Neural cell (in vitro differentiated cells): ENCODE results near the gene USP17L19.
"Not testable (repeated sequence)": the region's sequence is repeated elsewhere in the genome, so short reads cannot be mapped to it uniquely, and the experiment has no call there.

Source experiments
- CTCF ChIP-seq: fragments of 450-650 bp; IDR thresholded peaks from 2 replicates; pipeline ENCODE4 v1.5.1; 2014; ENCODE audit warnings: antibody characterized with exemption, mild to moderate bottlenecking, moderate library complexity; ENCODE audit not compliant: poor library complexity, severe bottlenecking
- EP300 ChIP-seq: fragments of 450-650 bp; conservative IDR thresholded peaks from 2 replicates; pipeline ENCODE4 v1.6.1; 2014; ENCODE audit warnings: antibody characterized with exemption, mild to moderate bottlenecking, moderate library complexity; ENCODE audit not compliant: poor library complexity, severe bottlenecking
- EZH2 ChIP-seq: fragments of 200-600, 300-800 bp; shearing (Covaris generic), sonication (generic); IDR thresholded peaks from 2 replicates; pipeline ENCODE4 v1.6.1; 2014; ENCODE audit warnings: antibody characterized with exemption, low read length, borderline replicate concordance, mild to moderate bottlenecking; ENCODE audit not compliant: insufficient read depth, poor library complexity, severe bottlenecking
- MXI1 ChIP-seq: fragments of 450-650 bp; conservative IDR thresholded peaks from 2 replicates; pipeline ENCODE4 v1.6.1; 2014; ENCODE audit warnings: antibody characterized with exemption, mild to moderate bottlenecking; ENCODE audit not compliant: poor library complexity, severe bottlenecking
- POLR2AphosphoS5 ChIP-seq: IDR thresholded peaks from 2 replicates; pipeline ENCODE4 v1.6.1; 2012
- RAD21 ChIP-seq: fragments of 450-650 bp; conservative IDR thresholded peaks from 2 replicates; pipeline ENCODE4 v1.6.1; 2014; ENCODE audit warnings: antibody characterized with exemption, mild to moderate bottlenecking, moderate library complexity
- REST ChIP-seq: IDR thresholded peaks from 2 replicates; pipeline ENCODE4 v1.6.1; 2012; ENCODE audit warnings: borderline replicate concordance
- SMC3 ChIP-seq: fragments of 450-650 bp; conservative IDR thresholded peaks from 2 replicates; pipeline ENCODE4 v1.6.1; 2014; ENCODE audit warnings: antibody characterized with exemption, mild to moderate bottlenecking, moderate library complexity; ENCODE audit not compliant: poor library complexity
- TAF1 ChIP-seq: IDR thresholded peaks from 2 replicates; pipeline ENCODE4 v1.6.1; 2012; ENCODE audit warnings: low read depth

GRCh38 chr4:9219852-9220251 is 33.3 kb upstream of the USP17L19 start, which contains the start of gene USP17L12:
- TF ChIP-seq EZH2, CTCF, RAD21, POLR2AphosphoS5, MXI1, SMC3, EP300, REST, TAF1: not testable (repeated sequence)
